ENCODE measurements around the gene NQO2.

NQO2 gene, protein sequence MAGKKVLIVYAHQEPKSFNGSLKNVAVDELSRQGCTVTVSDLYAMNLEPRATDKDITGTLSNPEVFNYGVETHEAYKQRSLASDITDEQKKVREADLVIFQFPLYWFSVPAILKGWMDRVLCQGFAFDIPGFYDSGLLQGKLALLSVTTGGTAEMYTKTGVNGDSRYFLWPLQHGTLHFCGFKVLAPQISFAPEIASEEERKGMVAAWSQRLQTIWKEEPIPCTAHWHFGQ

DNA sequence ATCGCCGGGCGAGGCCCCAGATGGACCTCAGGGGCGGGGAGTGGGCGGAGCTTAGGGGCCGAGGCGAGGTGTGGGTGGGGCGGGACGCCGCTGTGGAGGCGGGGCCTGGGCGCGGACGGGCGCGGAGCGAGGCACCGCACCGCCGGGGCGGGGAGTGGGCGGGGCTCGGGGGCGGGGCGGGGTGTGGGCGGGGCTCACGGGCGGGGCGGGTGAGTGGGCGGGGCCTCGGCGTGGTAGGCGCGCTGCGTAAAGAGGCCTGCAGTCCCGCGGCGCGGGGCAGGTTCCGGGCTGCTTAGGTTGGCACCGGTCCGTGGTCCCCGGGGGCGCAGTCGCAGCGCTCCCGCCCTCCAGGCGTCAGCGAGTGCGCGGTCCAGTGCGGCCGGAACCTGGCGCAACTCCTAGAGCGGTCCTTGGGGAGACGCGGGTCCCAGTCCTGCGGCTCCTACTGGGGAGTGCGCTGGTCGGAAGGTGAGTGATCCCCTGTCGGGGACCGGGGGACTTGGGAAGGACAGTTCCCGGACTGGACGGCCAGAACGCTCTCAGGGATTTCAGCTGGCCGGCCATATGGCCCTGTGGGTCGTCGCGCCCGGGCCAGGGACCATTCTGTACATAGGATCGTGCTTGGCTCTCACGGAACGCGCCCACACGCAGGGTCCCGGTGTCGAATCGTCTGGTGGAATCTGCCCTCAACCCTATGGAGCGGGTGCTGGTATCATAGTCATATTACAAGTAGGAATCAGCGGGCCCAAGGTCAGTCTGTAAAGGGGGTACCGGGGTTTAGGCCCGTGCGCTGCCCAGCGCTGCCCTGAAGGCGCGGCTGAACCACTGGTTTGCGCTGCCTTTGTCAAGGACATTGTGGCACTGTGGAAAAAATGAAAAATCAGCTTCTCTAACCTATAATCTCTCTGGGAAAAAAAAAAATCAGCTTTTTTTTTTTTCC is at the start of gene NQO2:
NQO2 (plus strand) TSS at position 277 of the 940 bp plus-strand sequence. CDS start 6,659 bp downstream, outside the sequence.
- DNase-seq (ENCODE audit: low read depth) = peak; percentile 84

DNA sequence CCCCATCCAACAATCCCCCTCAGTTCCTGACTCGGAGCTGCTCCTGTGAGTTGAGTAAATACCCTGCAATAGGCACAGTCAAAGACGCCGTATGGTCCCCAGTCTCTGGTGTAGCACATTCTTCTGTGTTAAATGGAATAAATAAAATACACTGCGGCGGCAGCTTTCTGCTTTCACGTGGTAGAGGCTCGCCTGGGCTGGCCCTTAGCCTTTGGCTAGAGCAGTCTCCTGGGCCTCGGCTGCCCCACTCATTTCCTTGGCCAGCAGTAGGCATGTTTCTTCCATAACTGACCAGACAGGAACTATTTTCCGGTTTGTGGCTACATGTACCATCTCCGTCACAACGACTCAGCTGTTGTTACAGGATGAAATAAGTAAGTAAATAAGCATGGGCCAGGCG is 49.0 kb upstream of the NQO2 start:
- no peak for DNase-seq (ENCODE audit: low read depth)

DNA sequence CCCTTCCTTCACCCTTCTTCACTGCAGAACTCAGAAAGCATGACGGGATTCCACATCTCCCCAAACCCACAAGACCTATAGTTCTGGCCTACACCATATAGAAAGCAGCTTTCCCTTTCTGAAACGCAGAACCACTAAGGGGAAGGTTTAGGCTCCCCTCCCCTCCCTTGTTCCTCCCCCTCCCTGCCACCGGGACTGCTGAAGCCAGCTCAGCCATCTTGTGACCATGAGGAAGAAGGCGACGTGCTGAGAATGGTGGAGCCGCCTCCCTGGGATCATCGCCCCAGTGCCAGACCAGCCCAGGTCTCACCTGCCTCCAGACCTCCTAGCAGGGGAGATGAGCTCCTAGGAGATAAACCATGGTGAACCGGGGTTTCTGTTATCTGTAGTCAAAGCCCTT is 48.0 kb upstream of the NQO2 start:
- no peak for DNase-seq (ENCODE audit: low read depth)

DNA sequence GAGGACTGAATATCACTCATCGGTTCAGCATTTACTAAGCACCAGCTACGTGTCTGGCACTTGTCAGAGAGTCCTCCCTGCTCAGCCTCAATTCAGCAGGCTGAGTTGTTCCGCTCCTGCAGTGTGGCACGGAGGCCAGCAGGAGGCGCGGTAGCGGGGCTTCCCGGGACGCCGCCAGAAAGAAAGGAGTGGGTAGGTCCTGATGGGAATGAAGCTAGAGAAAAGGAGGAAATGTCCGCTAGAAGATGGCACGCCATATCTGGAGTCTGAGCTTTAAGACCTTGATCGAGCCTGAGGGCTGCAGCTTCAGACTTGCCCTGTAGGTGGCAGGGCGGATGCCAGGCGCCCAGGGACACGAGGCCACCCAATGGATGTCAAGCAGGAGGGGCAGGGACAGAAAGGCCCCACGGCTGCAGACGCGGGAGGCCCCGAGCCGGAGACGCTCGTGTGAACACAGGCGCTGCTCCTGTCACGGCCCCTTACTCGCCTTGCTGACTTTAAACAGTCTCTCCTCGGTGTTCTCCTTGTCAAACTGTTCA is 47.1 kb upstream of the NQO2 start:
- DNase-seq (ENCODE audit: low read depth) = peak; percentile 33

DNA sequence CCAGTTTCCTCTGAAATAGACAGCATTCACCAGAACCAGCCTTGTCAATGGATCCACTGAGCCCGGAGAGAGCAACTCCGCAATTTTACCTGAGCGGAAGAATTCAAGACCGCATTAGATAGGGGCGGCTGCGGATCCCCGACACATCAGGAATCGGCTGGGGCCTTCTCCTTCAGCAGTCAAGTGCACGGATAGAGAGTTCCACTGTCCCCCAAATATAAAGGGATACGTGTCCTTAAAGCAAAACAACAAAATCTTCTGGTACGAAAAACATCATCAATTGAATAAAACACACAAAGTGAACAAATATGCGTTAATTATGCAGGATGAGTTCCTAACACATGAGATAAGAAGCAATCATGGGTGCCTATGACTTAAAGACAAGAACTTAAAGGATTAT is 46.6 kb upstream of the NQO2 start:
- DNase-seq (ENCODE audit: low read depth) = no peak

DNA sequence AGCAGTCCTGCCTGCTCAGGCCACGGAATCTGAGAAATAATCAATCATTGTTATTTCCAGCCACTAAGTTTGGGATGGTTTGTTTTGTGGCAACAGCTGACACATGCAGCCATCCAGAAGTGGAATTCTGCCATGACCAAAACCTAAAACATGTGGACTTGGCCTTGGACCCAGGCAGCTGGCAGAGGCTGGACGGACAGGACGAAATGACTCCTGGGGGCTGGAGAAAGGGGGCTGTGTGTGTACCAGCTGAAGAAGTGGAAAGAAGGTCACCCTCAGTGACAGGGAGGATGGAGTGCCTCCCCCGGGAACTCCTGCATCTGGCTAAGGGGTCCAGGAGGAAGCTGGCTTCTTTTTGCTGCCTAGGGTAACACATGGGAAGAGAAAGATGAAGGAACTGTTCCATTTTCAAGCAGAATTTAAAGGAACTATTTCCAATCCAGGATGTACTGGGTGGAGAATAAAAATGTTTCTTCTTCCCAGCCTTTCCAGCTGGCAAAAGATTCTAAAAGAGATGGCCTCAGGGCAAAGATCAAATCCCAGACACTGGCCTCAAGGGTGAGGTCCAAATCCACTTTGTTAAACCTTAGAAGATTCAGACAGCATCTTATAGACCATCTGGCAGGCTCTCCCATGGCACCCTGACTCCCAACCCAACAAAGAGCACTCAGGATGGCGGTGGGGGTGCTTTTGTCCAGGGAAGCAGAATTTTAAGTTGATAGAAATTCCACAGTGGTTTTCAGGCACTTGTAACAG is 42.6 kb upstream of the NQO2 start:
- DNase-seq (ENCODE audit: low read depth) = no peak

DNA sequence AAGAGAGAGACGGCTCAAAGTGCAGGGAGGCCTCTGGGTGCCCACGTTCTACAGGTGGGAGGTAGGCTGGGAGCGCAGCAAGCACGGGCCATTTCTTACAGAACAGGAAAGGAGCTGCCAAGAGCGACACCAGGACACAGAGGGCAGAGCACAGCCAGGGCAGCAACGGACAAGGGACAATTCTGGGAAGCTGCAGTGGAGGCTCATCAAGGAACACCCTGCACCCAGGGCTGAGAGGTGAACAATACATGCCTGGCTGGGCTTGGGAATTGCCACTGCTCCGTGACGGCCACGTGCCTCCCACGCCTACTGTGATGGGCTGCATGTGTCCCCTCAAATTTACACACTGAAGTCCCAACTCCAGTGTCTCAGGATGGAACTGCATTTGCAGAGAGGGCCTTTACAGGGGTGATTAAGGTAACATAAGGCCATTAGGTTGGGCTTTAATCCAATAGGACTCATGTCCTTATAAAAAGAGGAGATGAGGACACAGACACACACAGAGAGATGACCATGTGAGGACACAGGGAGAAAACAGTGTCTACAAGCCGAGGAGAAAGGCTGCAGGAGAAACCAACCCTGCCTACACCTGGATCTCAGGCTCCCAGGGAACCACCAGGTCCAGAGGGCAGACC is 41.9 kb upstream of the NQO2 start:
- no peak for DNase-seq (ENCODE audit: low read depth)

DNA sequence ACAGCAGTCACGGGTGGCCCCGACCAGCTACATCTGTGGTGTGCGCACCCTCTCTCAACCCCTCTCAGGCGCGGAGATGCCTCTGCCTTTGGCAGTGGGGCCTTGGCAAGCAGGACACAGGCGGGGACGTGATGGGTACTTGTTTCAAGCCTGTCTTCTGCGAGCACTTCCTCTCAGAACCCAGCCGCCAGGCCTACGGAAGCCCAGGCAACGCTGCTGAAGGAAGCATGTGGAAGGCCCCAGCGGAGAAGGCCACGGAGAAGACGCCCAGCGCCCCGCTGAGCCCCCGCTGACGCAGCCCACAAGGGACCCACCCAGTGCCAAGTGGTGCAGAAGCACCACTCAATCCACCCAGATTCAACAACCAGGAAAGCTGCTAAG is 41.4 kb upstream of the NQO2 start:
- DNase-seq (ENCODE audit: low read depth) = no peak

DNA sequence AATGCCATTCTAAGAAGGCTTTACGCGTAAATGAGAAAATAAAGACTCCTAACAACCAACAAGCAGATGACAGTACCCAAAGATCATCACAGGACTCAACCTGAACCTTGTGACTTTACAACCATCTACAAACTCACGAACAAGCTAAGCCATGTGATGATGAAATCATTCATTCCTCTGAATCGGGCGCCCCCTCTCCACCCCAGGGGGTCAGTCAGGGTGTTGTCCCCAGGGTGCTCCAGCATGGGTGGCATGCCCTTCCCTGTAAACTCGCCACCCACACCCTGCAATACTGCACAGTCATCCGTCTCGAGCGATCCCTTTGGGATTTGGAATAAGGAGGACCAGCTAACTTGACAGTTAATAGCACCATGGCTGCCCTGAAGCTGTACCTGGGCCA is 40.9 kb upstream of the NQO2 start:
- no peak for DNase-seq (ENCODE audit: low read depth)

DNA sequence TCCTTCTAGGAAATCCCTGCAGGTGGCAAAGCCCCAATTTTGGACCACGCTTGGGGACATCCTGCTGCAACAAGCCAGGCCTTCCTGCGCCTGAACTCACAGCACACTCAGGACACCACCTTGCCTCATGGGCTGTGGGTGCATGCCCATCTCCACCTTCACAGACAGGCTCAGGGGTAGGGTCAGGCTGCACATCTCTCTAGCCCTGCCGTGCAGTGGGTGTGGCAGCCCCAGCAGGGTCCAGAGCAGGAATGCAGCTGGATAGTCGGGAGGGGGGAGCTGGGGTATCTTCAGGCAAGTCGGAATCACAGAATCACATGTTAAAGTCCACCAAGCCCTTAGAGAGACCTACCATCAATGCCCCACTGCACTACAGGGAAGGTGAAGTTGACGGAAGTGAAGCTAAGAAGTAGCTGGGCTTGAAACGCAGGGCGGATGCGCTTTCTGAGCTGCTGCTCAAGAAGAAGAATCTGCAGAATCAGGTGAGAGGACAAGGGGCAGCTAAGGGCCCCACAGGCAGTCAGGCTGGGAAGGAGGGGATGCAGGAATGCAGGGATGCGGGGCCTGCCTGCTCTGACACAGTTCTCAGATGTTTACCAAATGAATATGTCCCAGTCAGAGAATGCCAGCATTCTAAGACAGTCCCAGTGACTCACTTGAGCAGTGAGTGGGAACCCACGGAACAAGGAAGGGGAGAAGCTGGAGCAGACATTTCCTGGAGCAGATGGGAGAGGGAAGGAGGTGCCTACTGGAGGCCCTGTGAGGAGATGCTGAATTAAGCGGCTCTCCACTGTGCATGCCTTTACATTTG is 39.6 kb upstream of the NQO2 start:
- no peak for DNase-seq (ENCODE audit: low read depth)

DNA sequence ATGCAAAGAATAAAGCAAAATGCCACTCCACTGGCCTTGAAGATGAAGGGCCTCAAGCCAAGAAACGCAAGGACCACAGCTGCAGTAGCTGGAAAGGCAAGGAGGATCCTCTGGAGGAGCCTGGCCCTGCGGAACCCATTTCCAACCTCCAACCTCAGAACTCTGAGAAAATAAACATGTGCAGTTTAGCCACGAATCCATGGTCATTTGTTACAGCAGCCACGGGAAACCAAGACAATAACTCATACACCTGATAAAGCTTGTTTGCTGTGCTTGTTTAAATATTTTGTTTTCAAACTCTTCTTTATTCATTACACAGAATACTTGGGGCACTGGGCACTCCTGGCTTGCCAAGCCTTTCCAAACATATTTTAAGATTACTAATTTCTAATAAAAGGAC is 38.8 kb upstream of the NQO2 start:
- DNase-seq (ENCODE audit: low read depth) = no peak

DNA sequence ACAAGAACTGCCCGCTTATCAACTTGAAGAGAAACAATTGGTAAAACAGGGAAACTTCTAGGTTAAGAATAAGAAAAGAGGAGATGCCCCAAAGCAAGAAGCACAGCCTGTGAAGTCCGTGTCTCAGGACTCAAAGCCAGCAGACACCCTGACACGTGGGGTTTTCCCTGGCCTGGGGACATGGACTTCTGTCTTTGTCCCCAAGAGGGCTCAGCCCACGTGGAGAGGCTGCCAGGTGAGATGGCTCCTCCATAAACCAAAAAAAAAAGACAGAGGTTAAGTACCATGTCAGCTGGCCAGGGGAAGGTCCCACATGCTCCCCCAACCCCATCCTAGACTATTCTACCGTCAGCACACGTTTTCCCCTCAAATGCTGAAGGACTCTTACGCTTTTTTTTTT is 38.2 kb upstream of the NQO2 start:
- DNase-seq (ENCODE audit: low read depth) = no peak

DNA sequence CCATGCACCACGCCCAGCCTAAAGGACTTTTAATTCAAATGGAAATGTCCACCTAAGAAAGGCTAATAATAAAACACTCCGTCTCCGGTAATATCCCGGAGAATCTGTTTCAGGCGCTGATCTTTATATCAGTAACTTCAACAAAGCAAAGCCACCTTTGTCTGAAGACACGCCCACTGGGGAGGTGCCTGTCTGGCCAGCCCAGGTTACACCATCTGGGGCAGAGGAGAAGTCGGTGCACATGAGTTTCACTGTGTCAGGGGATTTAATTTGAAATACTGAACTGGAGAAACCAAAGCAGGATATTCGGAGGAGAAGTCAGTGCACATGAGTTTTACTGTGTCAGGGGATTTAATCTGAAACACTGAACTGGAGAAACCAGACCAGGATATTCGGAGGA is 37.7 kb upstream of the NQO2 start:
- DNase-seq (ENCODE audit: low read depth) = no peak

DNA sequence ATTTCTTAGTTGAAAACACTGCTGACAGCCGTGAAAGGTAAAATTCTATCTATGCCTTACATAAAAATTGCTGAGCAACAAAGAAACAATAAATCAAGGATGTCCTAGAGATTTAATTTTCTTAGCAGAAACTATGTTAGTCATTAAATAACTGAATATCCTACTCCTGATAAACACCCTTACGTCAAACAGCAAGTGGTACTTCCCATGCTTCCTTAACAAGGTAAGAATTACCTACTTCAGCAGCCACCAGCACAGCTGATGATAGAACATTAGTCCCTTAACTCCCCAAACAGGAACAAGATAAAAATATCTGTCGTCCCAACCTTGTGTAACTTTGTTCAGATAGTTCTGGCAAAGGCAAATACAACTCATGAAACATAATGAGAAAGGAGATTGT is 37.1 kb upstream of the NQO2 start:
- no peak for DNase-seq (ENCODE audit: low read depth)

DNA sequence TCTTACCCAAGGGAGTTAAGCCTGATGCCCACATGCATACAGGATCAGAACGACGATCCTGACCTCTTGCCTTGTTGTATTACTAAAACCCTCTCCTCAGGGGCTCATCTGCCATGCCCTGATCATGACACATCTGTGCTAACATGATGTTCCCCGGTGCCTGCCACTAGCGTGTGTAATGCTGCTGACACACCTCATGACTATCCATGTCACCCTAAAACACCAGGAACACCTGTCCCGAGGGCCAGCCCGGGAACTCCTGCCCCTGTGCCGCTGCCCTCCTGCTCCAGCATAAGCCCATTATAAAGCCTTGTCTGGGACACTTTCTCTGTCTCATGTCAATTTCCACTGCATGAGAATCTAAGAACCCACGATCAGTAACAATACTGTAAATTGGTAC is 35.9 kb upstream of the NQO2 start:
- DNase-seq (ENCODE audit: low read depth) = no peak

DNA sequence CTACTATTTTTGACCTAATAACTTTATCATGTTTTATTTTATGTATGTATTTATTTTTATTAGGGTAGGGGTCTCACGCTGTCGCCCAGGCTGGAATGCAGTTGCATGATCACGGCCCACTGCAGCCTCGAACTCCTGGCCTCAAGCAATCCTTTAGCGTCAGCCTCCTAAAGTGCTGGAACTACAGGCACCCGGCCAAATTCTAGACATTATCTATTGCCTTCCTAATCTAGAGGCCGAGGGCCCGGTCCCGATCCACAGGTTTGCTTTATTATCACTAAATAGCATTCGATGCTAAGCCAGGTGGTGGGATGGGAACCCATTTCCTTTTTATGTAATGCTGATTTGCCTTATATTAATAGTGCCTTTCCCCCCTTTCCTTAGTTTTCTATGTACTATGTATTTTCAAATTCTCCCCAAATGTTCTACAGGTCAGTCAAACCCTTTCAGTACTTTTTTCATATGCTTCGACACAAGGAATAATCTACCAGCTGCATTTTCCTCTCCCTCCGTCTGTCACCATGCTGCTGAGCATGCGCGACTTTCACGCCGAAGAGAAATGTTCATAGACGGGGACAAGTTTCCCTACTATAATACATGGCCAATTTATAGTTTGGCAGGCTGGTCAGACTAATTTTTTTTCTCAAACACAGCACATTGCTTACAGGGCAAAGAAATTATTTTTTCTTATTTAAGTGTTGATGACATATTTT is 34.7 kb upstream of the NQO2 start:
- DNase-seq (ENCODE audit: low read depth) = no peak

DNA sequence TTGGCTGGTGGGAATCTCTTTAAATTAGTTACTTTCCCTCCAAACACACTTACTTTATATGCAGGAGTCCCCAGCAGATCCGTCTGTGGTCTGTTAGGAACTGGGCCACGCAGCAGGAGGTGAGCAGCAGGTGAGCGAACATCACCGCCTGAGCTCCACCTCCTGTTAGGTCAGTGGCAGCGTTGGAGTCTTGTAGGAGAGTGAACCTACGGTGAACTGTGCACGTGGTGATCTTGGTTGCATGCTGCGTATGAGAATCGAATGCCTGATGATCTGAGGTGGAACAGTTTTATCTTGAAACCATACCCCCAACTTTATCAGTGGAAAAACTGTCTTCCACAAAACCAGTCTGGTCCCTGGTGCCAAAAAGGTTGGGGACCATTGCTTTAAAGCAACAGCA is 33.3 kb upstream of the NQO2 start:
- DNase-seq (ENCODE audit: low read depth) = no peak

DNA sequence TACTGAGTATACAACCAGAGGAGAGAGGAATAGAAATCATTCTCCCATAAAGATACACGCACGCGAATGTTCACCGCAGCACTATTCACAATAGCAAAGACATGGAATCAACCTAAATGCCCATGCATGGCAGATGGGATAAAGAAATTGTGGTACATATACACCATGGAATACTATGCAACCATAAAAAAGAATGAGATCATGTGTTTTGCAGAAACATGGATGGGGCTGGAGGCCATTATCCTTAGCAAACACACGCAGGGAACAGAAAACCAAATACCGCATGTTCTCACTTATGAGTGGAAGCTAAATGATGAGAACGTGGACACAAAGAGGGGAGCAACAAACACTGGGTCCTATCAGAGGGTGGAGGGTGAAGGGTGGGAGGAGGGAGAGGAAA is 31.8 kb upstream of the NQO2 start:
- no peak for DNase-seq (ENCODE audit: low read depth)

DNA sequence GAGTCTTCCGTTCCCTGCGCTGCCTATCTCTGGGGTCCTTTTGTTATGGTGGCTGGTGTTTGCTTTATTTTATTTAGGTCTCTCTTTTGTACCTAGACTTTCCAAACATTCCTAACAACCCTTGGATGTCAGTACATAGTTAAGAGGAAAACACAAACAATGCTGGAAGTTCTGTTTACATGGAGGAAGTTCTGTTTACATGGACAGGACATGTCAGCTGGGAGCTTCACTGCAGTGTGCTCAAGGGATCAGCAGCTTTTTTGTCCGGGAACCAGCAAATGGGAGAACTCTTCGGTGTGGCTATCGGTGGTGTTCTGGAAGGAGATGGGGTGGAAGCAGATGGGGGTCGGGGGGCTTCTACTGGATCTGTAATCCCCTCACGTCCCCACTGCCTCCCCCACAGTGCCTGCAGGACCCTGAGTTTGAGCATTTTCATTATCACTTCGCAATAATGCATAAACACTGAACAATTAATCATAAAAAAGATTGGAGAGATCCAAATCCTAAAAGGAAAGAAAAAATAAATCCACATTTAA is 31.0 kb upstream of the NQO2 start:
- DNase-seq (ENCODE audit: low read depth) = no peak

DNA sequence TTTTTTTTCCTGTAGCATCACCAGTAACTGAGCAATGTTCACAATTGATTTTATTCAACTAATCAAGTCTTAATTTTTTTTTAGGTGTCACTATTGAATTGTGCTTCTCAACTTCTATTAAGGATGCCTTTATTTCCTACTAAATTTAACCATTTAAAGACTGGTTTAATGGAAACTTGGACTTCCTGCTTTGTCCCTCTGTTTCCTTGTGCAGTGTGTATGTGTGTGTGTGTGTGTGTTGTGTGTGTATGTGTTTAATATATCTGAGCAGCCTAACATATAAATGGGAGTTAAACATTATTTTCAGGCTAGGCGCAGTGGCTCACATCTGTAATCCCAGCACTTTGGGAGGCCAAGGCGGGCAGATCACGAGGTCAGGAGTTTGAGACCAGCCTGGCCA is 30.1 kb upstream of the NQO2 start:
- no peak for DNase-seq (ENCODE audit: low read depth)

Measured in stimulated activated CD4-positive, alpha-beta T cell treated with anti-CD3 and anti-CD28 coated beads, Interleukin-2, amount 100 ng/mL, for 4 hours (primary cell).